A172 (cell line): Measurements from ENCODE around the gene DNM3. TPM values are rescaled to one million over a fixed set of nuclear protein-coding genes. Genes with fewer than 3 reads are reported as not detected.

Source experiments
- DNase-seq: peaks from one replicate; pipeline ENCODE4 v3.0.0-alpha.2; 2015; ENCODE audit warnings: low spot score
- total RNA-seq: library from RNA; depleted of rRNA; stranded (reverse); fragments of >200 nt; shearing (Covaris generic); gene quantifications from 2 replicates; pipeline ENCODE4 v1.2.3, GENCODE V29; 2014

DNM3 gene
- total RNA-seq, 1 experiment from 2014 or later = 0.90 TPM

DNA sequence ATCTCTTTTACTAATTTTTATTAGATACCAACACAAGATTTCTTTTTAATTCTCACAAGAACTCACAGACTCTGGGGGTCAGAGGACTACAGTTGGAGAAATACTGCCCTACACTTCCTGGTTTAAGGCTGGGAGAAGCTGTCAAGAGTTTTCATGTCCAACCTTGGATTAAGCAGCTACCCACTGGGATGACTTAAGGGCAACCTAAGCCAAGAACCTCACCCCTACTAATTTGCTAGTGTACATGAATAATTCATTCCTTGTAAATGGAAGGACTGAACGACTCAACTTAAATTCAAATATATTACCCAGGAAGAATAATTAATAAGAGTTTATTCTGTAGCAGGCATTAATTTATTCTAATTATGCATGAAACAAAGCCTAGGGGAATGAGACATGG is 396.9 kb downstream of the DNM3 start:
- no peak for DNase-seq

DNA sequence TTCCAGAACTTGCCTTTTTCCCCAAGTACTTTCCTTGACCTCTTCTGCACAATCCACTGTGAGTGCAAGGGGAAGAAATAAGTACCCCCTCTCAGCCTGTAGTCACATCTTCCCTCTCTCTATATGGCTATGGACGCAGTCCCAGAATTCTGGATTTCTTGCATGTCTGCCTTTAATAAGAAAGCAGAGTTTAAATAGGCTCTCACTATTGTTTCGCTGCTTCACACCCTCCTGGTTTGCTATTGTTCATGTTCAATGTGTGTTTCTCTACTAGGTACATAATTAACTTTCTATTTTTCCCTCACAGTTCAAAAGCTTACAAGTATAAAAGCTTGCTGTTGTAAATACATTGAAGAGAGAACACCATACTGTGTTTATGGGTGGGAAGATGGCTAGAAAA is 397.7 kb downstream of the DNM3 start:
- no peak for DNase-seq

- no peak for DNase-seq
Observed at GRCh38 chr1:172239901-172240300, 398.6 kb downstream of the DNM3 start.

- no peak for DNase-seq
Observed at GRCh38 chr1:172241540-172241939, 400.2 kb downstream of the DNM3 start.

DNA sequence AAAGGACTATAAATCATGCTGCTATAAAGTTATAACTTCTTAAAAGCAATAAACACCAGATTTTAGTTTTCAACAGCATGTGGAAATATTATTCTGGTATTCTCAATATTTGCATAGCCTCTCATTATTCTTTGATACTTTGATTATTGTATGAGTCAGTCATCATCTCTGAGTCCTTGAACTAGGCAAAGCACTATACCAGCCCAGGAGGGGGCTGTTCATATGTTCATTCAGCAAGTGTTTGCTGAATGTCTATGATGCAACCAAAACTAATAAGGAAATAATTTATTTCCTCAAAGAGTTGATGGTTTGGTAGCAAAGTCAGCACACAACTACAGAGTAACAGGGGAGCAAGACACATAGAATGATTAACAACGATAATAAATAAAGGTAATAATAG is 403.6 kb downstream of the DNM3 start:
- DNase-seq = no peak

- DNase-seq = no peak
Observed at GRCh38 chr1:172245788-172246187, 404.5 kb downstream of the DNM3 start.

DNA sequence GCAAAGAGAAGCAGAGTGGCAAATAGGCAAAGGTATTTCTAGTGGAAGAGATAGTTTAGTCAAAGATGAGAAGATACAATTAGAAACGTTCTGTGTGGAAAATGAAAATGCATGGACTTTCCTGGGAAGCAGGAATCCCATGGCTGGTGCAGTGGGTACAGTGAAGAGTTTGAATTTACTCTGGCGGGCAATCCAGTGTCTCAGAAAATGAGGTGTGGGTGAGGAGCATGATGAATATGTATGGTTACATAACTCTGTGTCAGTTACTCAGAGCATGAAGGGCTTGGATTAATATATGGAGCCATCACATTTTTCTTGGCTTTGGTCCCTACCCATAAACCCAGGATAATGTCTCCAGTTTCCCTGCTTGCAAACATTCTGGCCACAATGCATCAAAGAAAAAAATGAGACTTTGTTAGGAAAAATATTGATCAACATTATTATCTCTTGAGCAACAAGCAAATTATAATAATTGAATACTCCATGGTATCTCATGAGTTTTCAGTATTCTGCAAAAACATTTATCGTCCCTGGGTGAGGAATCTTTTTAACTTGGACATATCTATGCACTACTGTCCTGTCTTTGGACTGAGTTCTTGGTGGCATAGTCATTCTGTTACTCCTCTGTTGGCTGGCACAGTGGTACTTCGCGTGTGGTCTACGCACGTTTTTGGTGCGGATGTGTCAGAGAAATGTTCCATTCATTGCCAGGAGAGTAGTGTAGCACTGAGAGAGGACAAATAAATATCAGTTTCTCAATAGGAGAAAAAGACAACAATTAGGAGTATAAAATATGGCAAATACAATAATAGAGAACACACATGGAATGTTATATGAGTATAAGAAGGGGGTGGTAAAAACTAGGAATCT is 405.5 kb downstream of the DNM3 start:
- DNase-seq = no peak

DNA sequence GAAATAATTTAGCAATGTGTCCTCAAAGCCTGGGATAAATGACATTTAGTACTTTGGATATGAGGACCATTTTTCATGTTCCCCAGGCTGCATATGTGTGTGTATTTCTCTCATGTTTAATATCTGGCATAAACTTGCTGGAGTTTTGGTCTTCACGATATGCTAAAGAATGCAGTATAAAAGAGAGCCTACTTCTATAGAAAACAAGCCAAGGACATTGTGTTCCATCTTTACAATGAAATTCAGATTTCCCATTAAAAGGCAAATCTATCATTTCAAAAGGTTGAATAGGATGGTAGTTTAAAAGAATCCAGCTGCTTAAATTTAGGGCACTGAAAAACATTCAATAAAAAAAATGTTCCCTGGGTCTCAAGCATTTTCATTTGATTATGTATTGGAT is 410.2 kb downstream of the DNM3 start:
- no peak for DNase-seq

- no peak for DNase-seq
Observed at GRCh38 chr1:172252321-172252720, 411.0 kb downstream of the DNM3 start.

DNA sequence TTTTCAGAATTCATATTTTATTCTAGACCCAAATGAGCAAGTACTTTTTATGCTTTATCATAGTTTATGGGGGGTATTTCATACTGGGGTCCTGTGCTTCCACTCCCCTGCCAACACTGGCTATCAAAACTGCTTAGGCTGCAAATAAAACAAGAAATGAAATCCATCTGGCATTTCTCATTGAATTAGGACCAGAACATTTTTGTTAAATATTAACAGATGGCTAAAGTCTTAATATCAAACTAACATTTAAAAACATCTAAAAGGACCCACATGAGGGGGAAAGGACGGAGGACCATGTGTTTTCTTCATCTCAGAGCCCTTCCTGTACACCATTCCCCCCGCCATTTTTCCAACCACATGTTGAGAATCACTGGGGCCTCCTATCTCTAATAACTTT is 411.7 kb downstream of the DNM3 start:
- DNase-seq = no peak

DNA sequence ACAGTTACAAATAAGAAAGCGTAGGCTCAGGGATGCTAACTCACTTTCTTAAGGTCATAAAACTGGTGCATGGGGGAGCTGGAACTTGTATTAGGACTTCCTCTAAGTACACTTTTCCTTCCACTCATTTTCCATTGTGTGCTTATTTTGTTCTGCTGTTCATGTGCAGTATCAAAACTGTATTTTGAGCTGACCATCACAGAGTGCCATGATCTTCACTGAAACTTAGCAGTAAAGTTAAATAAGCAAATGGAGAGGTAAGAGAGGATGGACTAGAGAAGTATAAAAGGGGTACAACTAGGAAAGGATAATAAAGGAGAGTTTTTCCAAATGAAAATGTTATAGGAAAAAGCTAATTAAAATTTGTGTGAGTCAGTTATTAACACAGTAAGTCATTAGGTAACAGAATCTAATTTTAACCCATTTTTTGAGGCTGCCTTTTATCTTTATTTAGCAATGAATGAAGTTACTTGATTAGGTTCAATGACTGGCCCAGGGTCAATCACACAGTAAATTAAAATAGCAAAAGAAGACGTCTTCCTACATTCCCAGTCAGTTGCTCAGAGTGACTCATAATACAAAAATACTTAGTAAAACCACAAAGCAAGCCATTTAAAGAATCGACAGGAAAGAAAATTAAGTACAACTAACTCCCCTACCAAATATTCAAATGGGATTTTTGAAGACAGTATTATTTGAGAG is 413.4 kb downstream of the DNM3 start:
- DNase-seq = peak; percentile 92

DNA sequence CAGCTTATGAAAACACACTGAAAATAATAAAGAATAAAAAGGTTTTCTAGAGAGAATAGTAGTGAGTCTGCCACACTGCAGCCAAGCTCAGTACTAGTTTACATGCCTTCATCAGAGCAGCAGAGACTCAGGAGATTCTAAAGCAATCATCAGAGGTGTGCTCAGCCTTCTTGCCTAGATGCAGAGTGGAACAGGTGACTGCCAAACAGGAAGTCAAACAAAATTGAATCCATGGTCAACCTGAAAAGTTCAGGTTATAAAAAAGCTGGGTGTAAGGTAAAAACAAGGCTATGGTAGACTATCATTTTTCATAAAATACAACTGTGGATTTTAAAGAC is 413.9 kb downstream of the DNM3 start:
- DNase-seq = no peak

DNA sequence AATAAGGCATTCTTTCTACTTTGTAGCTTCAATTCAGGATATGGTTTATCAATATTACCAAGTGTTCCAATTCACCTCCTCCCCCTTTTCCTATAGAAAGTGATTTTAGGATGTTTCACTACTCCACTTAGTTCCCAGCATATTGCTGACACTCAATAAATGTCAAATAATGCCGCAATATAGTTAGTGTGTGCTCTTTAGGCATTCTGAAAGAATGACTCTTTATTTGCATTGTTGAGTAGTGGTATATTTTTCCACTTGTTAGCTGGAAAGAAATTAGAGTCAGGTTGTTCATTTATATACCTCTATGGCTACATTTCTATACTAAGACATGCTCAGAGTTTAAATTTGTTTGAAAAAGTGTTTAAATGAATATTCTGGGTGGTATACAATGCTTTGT is 424.6 kb downstream of the DNM3 start:
- no peak for DNase-seq

DNA sequence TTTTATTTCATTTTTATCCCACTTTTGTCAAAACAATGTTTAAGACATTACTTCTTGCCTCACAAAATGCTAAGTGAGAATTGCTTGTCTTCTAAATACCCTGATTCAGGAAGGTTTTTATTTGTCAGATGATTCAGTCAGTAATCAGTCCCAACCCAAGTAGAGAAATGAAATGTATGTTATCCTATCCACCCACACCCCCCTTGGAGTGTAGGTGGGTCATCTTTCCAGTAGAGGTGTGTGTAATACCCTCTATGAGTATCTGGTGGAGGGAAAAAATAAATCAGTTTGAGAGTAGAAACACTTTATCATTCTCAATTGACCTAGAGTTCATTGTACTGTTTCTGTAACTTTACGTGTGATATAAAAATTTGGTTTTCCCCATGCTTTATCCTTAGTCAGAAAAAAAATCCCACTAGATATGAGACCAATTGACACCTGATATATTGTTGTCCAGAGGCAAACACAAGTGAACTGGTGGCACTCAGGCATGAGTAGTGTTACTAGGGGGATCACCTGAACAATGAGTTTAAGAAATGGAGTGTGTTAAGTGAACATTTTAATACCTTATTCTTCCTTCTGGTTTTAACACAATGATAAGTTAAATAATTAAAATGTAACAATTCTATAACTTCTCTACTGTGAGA is 425.4 kb downstream of the DNM3 start:
- no peak for DNase-seq

DNA sequence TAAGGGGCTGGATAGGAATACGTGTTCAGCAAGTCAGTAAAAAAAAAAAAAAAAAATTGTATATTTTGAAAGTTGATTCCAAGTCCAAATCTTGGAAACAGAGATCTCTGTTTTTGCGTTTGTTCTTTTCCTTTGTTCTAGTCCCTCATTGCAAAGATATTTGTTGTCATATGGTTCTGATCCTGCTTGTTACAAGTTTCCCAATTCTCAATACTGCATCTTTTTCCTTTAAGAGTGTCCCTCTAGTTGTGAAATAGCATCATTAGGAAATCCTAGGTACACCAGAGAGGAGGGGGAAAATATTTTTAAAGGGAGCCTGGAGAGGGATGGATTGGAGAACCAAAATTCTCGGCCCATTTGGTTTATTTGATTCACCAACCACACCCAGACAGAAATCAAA is 426.9 kb downstream of the DNM3 start:
- DNase-seq = no peak

DNA sequence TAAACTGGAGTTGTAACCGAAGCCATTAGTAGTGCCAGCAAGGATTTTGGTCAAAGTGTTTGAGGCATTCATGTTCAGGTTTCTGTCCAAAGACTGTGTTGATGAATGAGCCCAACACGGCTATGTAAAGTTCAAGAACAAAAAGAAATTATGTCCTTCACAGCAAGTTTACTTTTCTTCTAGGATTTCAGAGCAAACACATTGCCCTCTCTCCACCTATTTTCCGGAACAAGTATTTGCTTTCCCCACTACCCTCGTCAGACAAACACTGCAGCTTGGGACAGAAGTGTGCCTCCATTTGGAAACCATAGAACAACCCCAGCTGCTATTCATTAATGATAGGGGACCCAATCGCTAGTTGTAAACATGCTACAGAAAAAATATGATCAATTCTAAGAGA is 427.8 kb downstream of the DNM3 start:
- no peak for DNase-seq

DNA sequence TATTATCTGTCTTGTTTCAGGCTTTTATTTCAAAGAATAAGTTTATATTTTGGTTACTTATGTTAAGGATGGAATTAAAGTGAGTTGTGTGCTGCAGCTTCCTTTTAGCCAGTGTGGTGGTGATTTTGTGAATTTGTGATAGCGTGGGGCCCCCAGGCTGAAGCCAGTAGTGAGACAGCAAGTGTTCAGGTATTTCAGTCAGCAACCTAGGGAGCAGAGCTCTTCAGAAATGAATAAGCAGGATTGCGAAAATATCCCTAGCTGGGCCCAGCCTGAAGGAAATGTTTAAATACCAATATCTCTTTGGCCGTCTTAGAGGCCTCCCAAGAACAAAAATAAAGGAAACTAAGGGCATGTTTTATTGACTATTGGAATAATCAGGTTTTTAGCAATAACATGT is 428.3 kb downstream of the DNM3 start:
- DNase-seq = no peak

DNA sequence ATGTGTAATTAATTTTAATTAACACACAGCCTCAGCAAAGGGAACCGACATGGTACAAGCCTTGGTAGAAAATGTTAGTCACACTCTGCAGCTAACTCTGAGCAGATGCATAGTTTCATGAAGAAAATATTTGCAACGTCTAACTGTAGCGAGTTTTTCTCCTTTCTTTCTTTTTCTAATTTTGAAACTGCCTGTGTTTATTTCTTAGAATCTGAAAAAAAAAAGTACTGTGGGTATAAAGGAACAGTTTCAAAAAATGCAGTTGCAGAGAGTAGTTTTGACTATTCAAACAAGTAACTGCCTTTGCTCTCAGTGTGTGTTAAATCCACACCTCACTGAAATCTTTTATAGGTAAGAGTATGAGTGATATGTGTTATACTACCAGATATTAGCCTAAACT is 429.3 kb downstream of the DNM3 start:
- DNase-seq = no peak

DNA sequence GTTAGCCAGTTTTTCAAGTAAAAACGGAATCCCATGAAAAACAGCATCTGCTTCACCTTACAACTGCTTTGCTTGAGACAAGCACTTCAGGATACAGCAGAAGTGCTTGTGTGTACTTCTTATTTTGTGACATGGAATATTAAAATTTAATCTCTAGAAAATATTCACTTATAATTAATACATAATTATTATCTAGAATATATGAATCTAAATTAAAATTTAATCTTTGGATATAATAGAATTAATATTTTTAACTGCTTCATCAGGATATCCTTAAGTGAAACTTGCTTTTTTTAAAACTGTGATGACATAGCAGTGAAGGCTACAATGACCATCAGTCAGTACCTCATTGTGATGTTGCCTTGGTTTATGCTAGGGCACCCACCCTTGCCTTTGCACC is 430.8 kb downstream of the DNM3 start:
- no peak for DNase-seq

DNA sequence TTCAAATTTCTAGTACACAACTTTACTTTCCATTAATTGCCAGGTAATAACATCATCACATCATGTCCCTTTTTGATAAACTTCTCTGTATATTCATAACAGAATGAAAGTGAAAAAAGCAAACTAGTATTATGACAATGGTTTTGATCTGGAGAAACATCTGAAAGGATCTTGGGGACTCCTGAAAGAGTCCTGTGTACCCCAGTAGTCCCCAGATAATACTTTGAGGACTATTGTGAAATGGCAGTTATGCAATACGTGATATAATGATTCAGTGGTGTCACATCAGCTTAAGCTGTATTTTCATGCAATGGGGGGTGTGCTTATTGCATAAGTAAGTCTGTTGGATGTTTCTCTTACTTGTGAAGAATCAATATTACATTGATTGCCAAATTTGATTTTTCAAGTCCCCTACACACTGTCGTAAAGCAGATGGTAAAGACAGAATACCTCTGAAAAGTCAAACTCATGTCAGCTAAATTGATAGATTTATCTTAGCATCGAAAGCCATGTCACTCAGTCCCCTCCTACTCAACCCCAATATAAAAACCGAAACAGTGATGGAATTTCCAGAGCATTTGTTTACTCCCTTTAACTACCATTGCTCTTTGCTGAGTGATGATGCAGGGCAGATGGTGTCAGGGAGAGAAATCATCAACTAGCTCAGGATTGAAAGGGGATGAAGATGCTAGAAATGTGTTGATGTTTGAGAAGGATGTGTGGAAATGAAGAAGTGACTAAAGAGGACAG is 432.5 kb downstream of the DNM3 start:
- no peak for DNase-seq

GRCh38 chr1:172275478-172275877 is 434.2 kb downstream of the DNM3 start:
- no peak for DNase-seq

- DNase-seq = no peak
Observed at GRCh38 chr1:172276120-172276818, 435.0 kb downstream of the DNM3 start.
